Urinary bladder (tissue), 4 donors: ENCODE results near the gene NLRP6. TPM values are rescaled to one million over a fixed set of nuclear protein-coding genes. Genes with fewer than 3 reads are reported as not detected.
"Not testable (repeated sequence)": the region's sequence is repeated elsewhere in the genome, so short reads cannot be mapped to it uniquely, and the experiment has no call there.

Source experiments
- DNase-seq: peaks from one replicate; pipeline ENCODE4 v3.0.0-alpha.2; 2015; ENCODE audit errors: extremely low spot score
- H3K27ac ChIP-seq: one replicate; pipeline ENCODE4 v1.5.1; 2013; ENCODE audit warnings: low read depth, mild to moderate bottlenecking, moderate library complexity
- H3K36me3 ChIP-seq: one replicate; pipeline ENCODE4 v1.6.1; 2013; ENCODE audit warnings: mild to moderate bottlenecking, moderate library complexity; ENCODE audit not compliant: insufficient read depth
- H3K4me1 ChIP-seq: one replicate; pipeline ENCODE4 v1.6.1; 2013; ENCODE audit warnings: mild to moderate bottlenecking, moderate library complexity; ENCODE audit not compliant: insufficient read depth
- H3K4me3 ChIP-seq: one replicate; pipeline ENCODE4 v1.5.1; 2013; ENCODE audit warnings: low read depth, low read length
- WGBS: extraction: QIAGEN DNeasy Blood & Tissue Kit; methylation state at CpG from one replicate; pipeline ENCODE4 v1.1.7; 2013; 5-methylcytosine and 5-hydroxymethylcytosine counted together
- polyA plus RNA-seq: library from polyadenylated mRNA; stranded (reverse); fragments of 200-250 nt; gene quantifications from one replicate; pipeline ENCODE4 v1.2.3, GENCODE V29; 2013
- total RNA-seq: library from RNA; depleted of rRNA; stranded (reverse); fragments of >200 nt; gene quantifications from one replicate; pipeline ENCODE4 v1.2.3, GENCODE V29; 2014
- donor health status: healthy with polysubstance abuse.
- donor health status: healthy.

The NLRP6 gene
- not detected for total RNA-seq
- 0.67 TPM for polyA plus RNA-seq

GRCh38 chr11:278001-278951 is at the start of gene NLRP6:
Gene NLRP6 (plus strand): TSS chr11:278407. CDS start chr11:278570, 163 bp downstream.
- peak within 1 kb of the TSS; percentile 28 for H3K4me3 ChIP-seq

GRCh38 chr11:230431-230830 is 47.8 kb upstream of the NLRP6 start:
- H3K27ac ChIP-seq, result no peak overlapping the region
- no peaks in the 10 kb centered on the region for H3K36me3 ChIP-seq
- no peak for DNase-seq
- no peak overlapping the region for H3K4me3 ChIP-seq
- H3K4me1 ChIP-seq, result no peaks in the 10 kb centered on the region
- WGBS, result 94% methylated on average over 10 of the region's 10 CpGs

More at GRCh38 chr11:278001-278951, at the start of gene NLRP6:
- Histone ChIP-seq H3K27ac (no peak within 1 kb of the TSS), H3K4me1 (no peaks in the 10 kb centered on the region), H3K36me3 (no peaks in the 10 kb centered on the region)
- no peak for DNase-seq
- 72% methylated on average over 21 of the region's 21 CpGs for WGBS

GRCh38 chr11:232783-233565 is 45.2 kb upstream of the NLRP6 start:
- no peak for DNase-seq
- Histone ChIP-seq H3K4me3 (no peak overlapping the region), H3K27ac (no peak overlapping the region), H3K4me1 (no peaks in the 10 kb centered on the region), H3K36me3 (no peaks in the 10 kb centered on the region)
- 92% methylated on average over 20 of the region's 20 CpGs for WGBS

GRCh38 chr11:235180-235579 is 43.0 kb upstream of the NLRP6 start:
- H3K4me3 ChIP-seq, result peak overlapping the region; percentile 96

GRCh38 chr11:235609-235996 is 42.6 kb upstream of the NLRP6 start:
- Histone ChIP-seq H3K4me1 (no peaks in the 10 kb centered on the region), H3K36me3 (no peaks in the 10 kb centered on the region), H3K27ac (peak overlapping the region; percentile 87), H3K4me3 (peak overlapping the region; percentile 96)
- DNase-seq, result peak; percentile 17
- 1% methylated on average over 13 of the region's 13 CpGs for WGBS

More at GRCh38 chr11:235180-235579, 43.0 kb upstream of the NLRP6 start:
- WGBS, result 77% methylated on average over 8 of the region's 8 CpGs
- no peak for DNase-seq
- Histone ChIP-seq H3K36me3 (no peaks in the 10 kb centered on the region), H3K4me1 (no peaks in the 10 kb centered on the region), H3K27ac (no peak overlapping the region)

- peak within 1 kb of the TSS; percentile 92 for H3K27ac ChIP-seq
- WGBS, result under 1% methylated on average over 70 of the region's 70 CpGs
- no peaks in the 10 kb centered on the region for H3K4me1 ChIP-seq
- peak within 1 kb of the TSS; percentile 96 for H3K4me3 ChIP-seq
- no peaks in the 10 kb centered on the region for H3K36me3 ChIP-seq
- DNase-seq, result peak; percentile 74
These were observed 42.0 kb upstream of the NLRP6 start, which contains the start of gene SIRT3 for GRCh38 chr11:235997-236773. Gene SIRT3 (minus strand): TSS chr11:236342. CDS start chr11:236328, 14 bp downstream.

GRCh38 chr11:236774-237767 is 41.1 kb upstream of the NLRP6 start, which contains the start of gene PSMD13:
Gene PSMD13 (plus strand): TSS chr11:236976. CDS start chr11:237050, 74 bp downstream.
- H3K27ac ChIP-seq, result peak within 1 kb of the TSS; percentile 92
- H3K4me1 ChIP-seq, result no peaks in the 10 kb centered on the region
- H3K36me3 ChIP-seq, result no peaks in the 10 kb centered on the region
- peak within 1 kb of the TSS; percentile 96 for H3K4me3 ChIP-seq
- peak; percentile 57 for DNase-seq
- 2% methylated on average over 62 of the region's 62 CpGs for WGBS

- not testable (repeated sequence) for H3K36me3 ChIP-seq, H3K4me1 ChIP-seq, DNase-seq, H3K27ac ChIP-seq, H3K4me3 ChIP-seq
- whole genome bisulfite sequencing, result 85% methylated on average over 7 of the region's 7 CpGs
These were observed 39.9 kb upstream of the NLRP6 start for GRCh38 chr11:238346-238745.

- H3K36me3 ChIP-seq, result peaks cover 5% of the 10 kb centered on the region
- 61% methylated on average over 1 of the region's 1 CpG for WGBS
- H3K4me1 ChIP-seq, result no peaks in the 10 kb centered on the region
- DNase-seq, result no peak
- H3K4me3 ChIP-seq, result no peak overlapping the region
- no peak overlapping the region for H3K27ac ChIP-seq
These were observed 37.9 kb upstream of the NLRP6 start for GRCh38 chr11:240315-240714.

- H3K4me3 ChIP-seq, result no peak overlapping the region
- H3K4me1 ChIP-seq, result no peaks in the 10 kb centered on the region
- no peak for DNase-seq
- H3K36me3 ChIP-seq, result peaks cover 10% of the 10 kb centered on the region
- H3K27ac ChIP-seq, result no peak overlapping the region
- WGBS, result 94% methylated on average over 5 of the region's 5 CpGs
These were observed 36.6 kb upstream of the NLRP6 start for GRCh38 chr11:241634-242033.

GRCh38 chr11:244376-244775 is 33.8 kb upstream of the NLRP6 start:
- no peak for DNase-seq
- H3K27ac ChIP-seq, result no peak overlapping the region
- no peaks in the 10 kb centered on the region for H3K4me1 ChIP-seq
- WGBS, result 97% methylated on average over 2 of the region's 2 CpGs
- H3K4me3 ChIP-seq, result no peak overlapping the region
- peaks cover 10% of the 10 kb centered on the region for H3K36me3 ChIP-seq

- WGBS, result 81% methylated on average over 8 of the region's 8 CpGs
- no peak overlapping the region for H3K27ac ChIP-seq
- no peak for DNase-seq
- H3K4me1 ChIP-seq, result no peaks in the 10 kb centered on the region
- no peak overlapping the region for H3K4me3 ChIP-seq
- H3K36me3 ChIP-seq, result peaks cover 12% of the 10 kb centered on the region
These were observed 29.1 kb upstream of the NLRP6 start for GRCh38 chr11:249062-249461.
